Stimulated activated CD4-positive, alpha-beta T cell treated with anti-CD3 and anti-CD28 coated beads, Interleukin-12 subunit alpha, Interleukin-12 subunit beta, amount 100 ng/mL, for 48 hours (primary cell): ENCODE data around the gene HLA-DRB1.
"Not testable (repeated sequence)": the region's sequence is repeated elsewhere in the genome, so short reads cannot be mapped to it uniquely, and the experiment has no call there.

Experiments
- DNase-seq, 3 donors: peaks; one replicate each; pipeline ENCODE4 v3.0.0-alpha.2; 2020; ENCODE audit warnings: low read depth in 2 of 3, low spot score in 1 of 3

Gene HLA-DRB1

GRCh38 chr6:32562940-32563339, 26.7 kb downstream of the HLA-DRB1 start:
- no peak for DNase-seq

- no peak for DNase-seq
These were observed 29.9 kb downstream of the HLA-DRB1 start for GRCh38 chr6:32559747-32560146.

DNA sequence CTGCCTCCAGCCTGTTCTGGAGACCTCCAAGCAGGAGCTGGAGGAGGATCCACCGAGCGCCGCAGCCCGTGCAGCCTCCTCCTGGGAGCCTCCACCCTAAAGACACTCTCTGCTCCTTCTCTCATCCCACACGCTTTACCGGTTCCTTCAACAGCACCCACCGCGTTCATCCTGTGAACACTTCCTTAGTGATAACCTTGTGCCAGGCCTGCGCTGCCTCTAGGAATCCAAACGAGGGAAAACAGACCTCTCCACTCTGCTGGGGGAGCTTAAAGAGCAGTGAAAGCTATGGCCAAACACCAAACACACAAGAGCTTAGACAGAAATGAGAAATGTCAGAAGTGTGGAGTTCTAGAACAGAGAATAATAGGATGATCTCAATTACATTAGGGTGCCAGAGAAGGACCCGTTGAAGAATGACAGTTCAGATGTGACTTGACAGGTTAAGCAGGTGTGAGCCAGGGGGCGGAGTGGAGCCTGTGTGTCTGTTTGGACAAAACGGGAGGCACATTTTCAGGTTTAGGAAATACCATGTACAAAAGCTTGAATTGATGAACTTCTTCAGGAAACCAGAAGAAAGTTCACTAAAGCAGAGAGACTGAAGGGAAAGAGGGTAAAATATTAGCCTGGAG, 31.1 kb downstream of the HLA-DRB1 start:
- DNase-seq: no peak

- no peak for DNase-seq
These were observed 35.3 kb downstream of the HLA-DRB1 start for GRCh38 chr6:32554116-32554965.

- DNase-seq: no peak
These were observed 36.5 kb downstream of the HLA-DRB1 start for GRCh38 chr6:32553037-32553742.

GRCh38 chr6:32551410-32551809, 38.2 kb downstream of the HLA-DRB1 start:
- no peak for DNase-seq

DNA sequence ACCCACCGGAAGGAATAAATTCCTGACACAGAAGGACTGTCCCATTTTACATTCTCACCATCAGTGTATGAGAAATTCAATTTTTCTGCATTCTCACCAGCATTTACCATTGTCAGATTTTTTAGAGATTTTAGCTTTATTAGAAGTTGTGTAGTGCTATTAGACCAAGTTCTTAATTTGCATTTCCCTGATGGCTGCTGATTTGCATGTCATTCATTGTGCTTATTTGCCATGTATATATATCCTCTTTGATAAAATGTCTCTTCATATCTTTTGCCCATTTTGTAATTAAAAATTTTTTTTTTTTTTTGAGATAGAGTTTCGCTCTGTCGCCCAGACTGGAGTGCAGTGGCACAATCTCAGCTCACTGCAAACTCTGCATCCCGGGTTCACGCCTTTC, 49.8 kb downstream of the HLA-DRB1 start:
- DNase-seq: no peak

- DNase-seq: not testable (repeated sequence)
These were observed 59.2 kb downstream of the HLA-DRB1 start for GRCh38 chr6:32530431-32530793.

- DNase-seq: no peak
These were observed 59.8 kb downstream of the HLA-DRB1 start, which contains the start of gene HLA-DRB5 for GRCh38 chr6:32529697-32530430. Gene HLA-DRB5, minus strand, starts transcription at chr6:32530287. Its CDS starts 63 bp downstream, at chr6:32530224.
